H1 (cell line): ENCODE data around the gene DES. TPM values are rescaled to one million over a fixed set of nuclear protein-coding genes. Genes with fewer than 3 reads are reported as not detected.
A peak's percentile ranks its signal among the peaks of the same experiment; 100 is the strongest.

ENCODE experiments used
- CTCF ChIA-PET: fragments of 300-600 bp; sonication (Branson Sonifier 250); formaldehyde crosslinking; loops from one replicate; lab custom pipeline; 2021; ENCODE audit not compliant: partially characterized antibody; lab: Charles Lee
- POLR2A ChIA-PET: fragments of 300-600 bp; sonication (Branson Sonifier 250); formaldehyde crosslinking; loops from one replicate; lab custom pipeline; 2021; ENCODE audit warnings: inconsistent platforms; ENCODE audit not compliant: partially characterized antibody; lab: Charles Lee
- DNase-seq, 2 experiments: peaks; one replicate each; pipeline versions ENCODE4 v3.0.0 to v3.0.0-alpha.2; 2010 to 2022; ENCODE audit warnings: low spot score in 2 of 2, low read depth in 1 of 2, mixed read lengths in 1 of 2
- FAIRE-seq: peaks from 2 replicates; lab custom pipeline; 2011; peaks lifted over from hg19 to GRCh38; lab: Jason Lieb, UNC
- H2AFZ ChIP-seq: 2 replicates; pipeline ENCODE4 v1.8.1; 2012; ENCODE audit warnings: low read length, inconsistent platforms
- H2AK5ac ChIP-seq: 2 replicates; pipeline ENCODE4 v1.6.1; 2013; ENCODE audit warnings: low read depth, low read length
- H2BK120ac ChIP-seq: replicated peaks from 2 replicates; pipeline ENCODE3; 2013; ENCODE audit warnings: low read depth, low read length, inconsistent platforms
- H2BK12ac ChIP-seq: 2 replicates; pipeline ENCODE4 v1.6.1; 2013; ENCODE audit warnings: low read depth, low read length
- H2BK15ac ChIP-seq: 2 replicates; pipeline ENCODE4 v1.6.1; 2013; ENCODE audit warnings: low read length
- H2BK20ac ChIP-seq: 2 replicates; pipeline ENCODE4 v1.6.1; 2013; ENCODE audit warnings: low read length
- H2BK5ac ChIP-seq: 2 replicates; pipeline ENCODE4 v1.6.1; 2013; ENCODE audit warnings: low read depth, low read length
- H3K14ac ChIP-seq: 2 replicates; pipeline ENCODE4 v1.6.1; 2013; ENCODE audit warnings: inconsistent platforms; ENCODE audit not compliant: insufficient read length
- H3K18ac ChIP-seq: 2 replicates; pipeline ENCODE4 v1.6.1; 2013; ENCODE audit warnings: low read length; ENCODE audit errors: extremely low read depth
- H3K23ac ChIP-seq: 2 replicates; pipeline ENCODE4 v1.6.1; 2013; ENCODE audit warnings: inconsistent platforms; ENCODE audit not compliant: insufficient read length
- H3K23me2 ChIP-seq: 2 replicates; pipeline ENCODE4 v1.6.1; 2013; ENCODE audit warnings: low read depth, low read length
- H3K27ac ChIP-seq: 2 replicates; pipeline ENCODE4 v1.6.1; 2011; ENCODE audit warnings: low read depth, low read length, inconsistent platforms
- H3K27me3 ChIP-seq, 4 experiments: replicated peaks in 1 of 4; 1 replicate in 1 of 4; 2 replicates in 3 of 4; pipeline versions ENCODE4 v1.6.1 to v1.8.1; 2011 to 2013; ENCODE audit warnings: low read length in 3 of 4, mild to moderate bottlenecking in 3 of 4, inconsistent platforms in 2 of 4, mixed read lengths in 2 of 4, moderate library complexity in 1 of 4; ENCODE audit not compliant: control insufficient read depth in 3 of 4, insufficient read depth in 3 of 4; ENCODE audit errors: extremely low read depth in 1 of 4
- H3K36me3 ChIP-seq, 4 experiments: 2 replicates each; pipeline versions ENCODE4 v1.6.1 to v1.8.1; 2011 to 2013; ENCODE audit warnings: mild to moderate bottlenecking in 4 of 4, low read length in 3 of 4, moderate library complexity in 2 of 4, control low read depth in 1 of 4, inconsistent platforms in 1 of 4; ENCODE audit not compliant: insufficient read depth in 4 of 4, control insufficient read depth in 2 of 4
- H3K4ac ChIP-seq: replicated peaks from 2 replicates; pipeline ENCODE3; 2013; ENCODE audit warnings: low read length, low read depth, mixed read lengths, inconsistent platforms; ENCODE audit not compliant: insufficient read length
- H3K4me1 ChIP-seq, 4 experiments: replicated peaks in 1 of 4; 1 replicate in 1 of 4; 2 replicates in 3 of 4; pipeline versions ENCODE4 v1.6.1 to v1.8.1; 2011 to 2013; ENCODE audit warnings: low read length in 3 of 4, inconsistent platforms in 2 of 4, mixed read lengths in 1 of 4; ENCODE audit not compliant: insufficient read depth in 4 of 4, control insufficient read depth in 3 of 4
- H3K4me2 ChIP-seq, 2 experiments: 2 replicates each; pipeline versions ENCODE4 v1.6.1 to v1.8.1; 2011 to 2013; ENCODE audit warnings: low read depth in 2 of 2, low read length in 2 of 2, control low read depth in 1 of 2, inconsistent platforms in 1 of 2, mild to moderate bottlenecking in 1 of 2; ENCODE audit not compliant: insufficient read depth in 1 of 2
- H3K4me3 ChIP-seq, 4 experiments: fragments of 200-600, 300-600 bp in 1 of 4; sonication (generic), shearing (Covaris generic), sonication (Bioruptor Twin) in 1 of 4; 2 replicates each; pipeline versions ENCODE4 v1.5.1 to v1.8.1; 2011 to 2016; ENCODE audit warnings: low read length in 4 of 4, low read depth in 3 of 4, control low read depth in 2 of 4, inconsistent platforms in 2 of 4, mild to moderate bottlenecking in 2 of 4, mixed read lengths in 1 of 4, moderate library complexity in 1 of 4; ENCODE audit not compliant: insufficient read depth in 2 of 4; ENCODE audit errors: extremely low read depth in 1 of 4
- H3K56ac ChIP-seq: replicated peaks from 2 replicates; pipeline ENCODE3; 2013; ENCODE audit warnings: low read depth, mild to moderate bottlenecking, mixed read lengths, low read length, inconsistent platforms; ENCODE audit not compliant: insufficient read length
- H3K79me1 ChIP-seq: 2 replicates; pipeline ENCODE4 v1.6.1; 2013; ENCODE audit warnings: low read depth, low read length, control low read depth
- H3K79me2 ChIP-seq, 2 experiments: 2 replicates each; pipeline versions ENCODE4 v1.6.1 to v1.8.1; 2012 to 2013; ENCODE audit warnings: low read length in 2 of 2, mild to moderate bottlenecking in 2 of 2, inconsistent platforms in 1 of 2; ENCODE audit not compliant: insufficient read depth in 2 of 2, control insufficient read depth in 1 of 2
- H3K9ac ChIP-seq, 4 experiments: replicated peaks in 1 of 4; 1 replicate in 1 of 4; 2 replicates in 3 of 4; pipeline versions ENCODE4 v1.6.1 to v1.8.1; 2011 to 2013; ENCODE audit warnings: low read depth in 3 of 4, low read length in 3 of 4, control low read depth in 2 of 4, mild to moderate bottlenecking in 2 of 4, moderate library complexity in 2 of 4, inconsistent platforms in 1 of 4; ENCODE audit errors: extremely low read depth in 1 of 4
- H3K9me3 ChIP-seq, 2 experiments: 2 replicates each; pipeline versions ENCODE4 v1.6.1 to v1.8.1; 2012 to 2013; ENCODE audit warnings: mild to moderate bottlenecking in 2 of 2, moderate library complexity in 2 of 2, control low read depth in 1 of 2, inconsistent platforms in 1 of 2, low read depth in 1 of 2, low read length in 1 of 2, mixed read lengths in 1 of 2; ENCODE audit not compliant: insufficient read depth in 2 of 2
- H4K20me1 ChIP-seq, 2 experiments: replicated peaks in 1 of 2; 2 replicates each; pipeline versions ENCODE3 to v1.8.1; 2011 to 2013; ENCODE audit warnings: inconsistent platforms in 2 of 2, low read length in 2 of 2, mild to moderate bottlenecking in 1 of 2; ENCODE audit not compliant: insufficient read depth in 2 of 2, control insufficient read depth in 1 of 2
- H4K5ac ChIP-seq: 2 replicates; pipeline ENCODE4 v1.6.1; 2013; ENCODE audit warnings: low read length, low read depth, mixed read lengths, inconsistent platforms; ENCODE audit not compliant: insufficient read length
- H4K8ac ChIP-seq: 2 replicates; pipeline ENCODE4 v1.8.0; 2013; ENCODE audit warnings: mild to moderate bottlenecking, moderate library complexity, low read length, inconsistent platforms; ENCODE audit not compliant: insufficient read depth; ENCODE audit errors: extremely low read depth
- H4K91ac ChIP-seq: replicated peaks from 2 replicates; pipeline ENCODE3; 2013; ENCODE audit warnings: low read length, mixed read lengths, inconsistent platforms; ENCODE audit not compliant: insufficient read length
- ATF3 ChIP-seq: IDR thresholded peaks from 2 replicates; pipeline ENCODE4 v1.6.1; 2011; ENCODE audit warnings: low read depth, mild to moderate bottlenecking, low read length; ENCODE audit not compliant: insufficient read depth
- BRCA1 ChIP-seq: IDR thresholded peaks from 2 replicates; pipeline ENCODE4 v1.6.1; 2012; ENCODE audit warnings: low read depth, low read length, improper control_type of control experiment
- CBX5 ChIP-seq: fragments of 300-800, 300-1000 bp; sonication (generic); IDR thresholded peaks from 2 replicates; pipeline ENCODE4 v1.7.1; 2016; ENCODE audit warnings: antibody characterized with exemption, low read length, low read depth
- CEBPB ChIP-seq: IDR thresholded peaks from 2 replicates; pipeline ENCODE4 v1.6.1; 2012; ENCODE audit warnings: low read depth, low read length
- WGBS, 2 experiments: shearing (Covaris generic) in 1 of 2; methylation state at CpG; one replicate each; pipeline versions ENCODE4 v1.1.6 to v1.1.7; 2013 to 2015; ENCODE audit warnings: low lambda C conversion rate in 2 of 2, mixed read lengths in 2 of 2, inconsistent platforms in 1 of 2, low coverage in 1 of 2, missing lambda C conversion rate in 1 of 2; ENCODE audit not compliant: insufficient replicate concordance in 2 of 2, insufficient coverage in 1 of 2, insufficient read length in 1 of 2; ENCODE audit errors: extremely low coverage in 1 of 2, missing lambda C conversion rate in 1 of 2; 5-methylcytosine and 5-hydroxymethylcytosine counted together
- polyA plus RNA-seq, 7 experiments: library from polyadenylated mRNA; depleted of rRNA in 3 of 7; stranded (reverse) in 5 of 7; unstranded in 2 of 7; fragments of >200 nt in 5 of 7; fragments of 200-250 nt in 2 of 7; gene quantifications; 1 replicate in 5 of 7; 2 replicates in 1 of 7; 4 replicates in 1 of 7; pipeline versions ENCODE4 v1.2.1 to v1.2.3, GENCODE V29; 2011 to 2013; ENCODE audit warnings: missing spikeins in 2 of 7, mixed read lengths in 2 of 7
- total RNA-seq: library from RNA; stranded (reverse); fragmentation: NEBNext Ultra II Directional; extraction: Animal tissue kit (Norgen Biotek cat#: 25700); gene quantifications from 2 replicates; pipeline ENCODE4 v1.2.1, GENCODE V29; 2021

DES gene
- total and polyA plus RNA-seq, 2 of the 8 experiments (the other 6 are each of a cell fraction or from before 2014, with no cell fraction given): 1.8 to 4.3 TPM

GRCh38 chr2:219438453-219438852 lies 20.3 kb downstream of the DES start:
- Histone ChIP-seq H2BK12ac (no peak overlapping the region), H3K4me3 (no peak overlapping the region), H4K20me1 (peaks cover 0 to 7% of the 10 kb centered on the region in 2 experiments), H3K9ac (no peak overlapping the region), H2BK15ac (no peak overlapping the region), H4K8ac (no peak overlapping the region), H3K79me2 (no peaks in the 10 kb centered on the region), H3K9me3 (no peaks in the 10 kb centered on the region), H3K27ac (no peak overlapping the region), H3K36me3 (no peaks in the 10 kb centered on the region), H3K27me3 (peaks cover 0 to 33% (median 22%) of the 10 kb centered on the region in 4 experiments; a peak in 6 of 7 replicates), H2AFZ (no peak overlapping the region), H2BK20ac (no peak overlapping the region), H3K56ac (no peak overlapping the region), H3K79me1 (no peaks in the 10 kb centered on the region), H3K14ac (no peak overlapping the region), H3K4ac (no peak overlapping the region), H3K23ac (no peak overlapping the region), H3K18ac (no peak overlapping the region), H3K23me2 (peaks cover 10% of the 10 kb centered on the region; the same call in 1 of the 2 replicates), H3K4me1 (peaks cover 0 to 20% (median 12%) of the 10 kb centered on the region in 4 experiments; a peak in 6 of 7 replicates), H4K91ac (peak overlapping the region; percentile 2), H3K4me2 (no peak overlapping the region), H2AK5ac (no peak overlapping the region), H2BK5ac (no peak overlapping the region), H2BK120ac (no peak overlapping the region), H4K5ac (no peak overlapping the region)
- TF ChIP-seq CBX5 (no peak), CEBPB (no peak), BRCA1 (no peak), ATF3 (no peak)
- FAIRE-seq (no peak), DNase-seq (no peak)
- ChIA-PET CTCF (interaction anchor here (1.2 to 113.1 kb wide), 5 partner anchors 20 to 51 kb away, joined by 4 to 7248 read pairs (median 186); partner anchors contain the start of genes ASIC4, CHPF, DES and DNPEP), POLR2A (interaction anchor here (0.9 to 5.3 kb wide), 5 partner anchors 10 to 105 kb away, joined by 3 to 30 read pairs (median 5); no protein-coding TSS in a partner anchor)
- WGBS, 2 experiments: 93% methylated on average over 4 of the region's 4 CpGs; no CpG with 5 or more reads in 1 of the 2 experiments
